ENCODE data around the gene GINS2. TPM values are rescaled to one million over a fixed set of nuclear protein-coding genes. Genes with fewer than 3 reads are reported as not detected.

Gene GINS2
- total RNA-seq, 2 experiments from 2014 or later, result 38.3 to 45.7 TPM

- Mint-ChIP-seq H3K27me3 (no peaks in the 10 kb centered on the region), H3K36me3 (ENCODE audit: low read depth) (no peaks in the 10 kb centered on the region), H3K4me1 (peaks cover 11% of the 10 kb centered on the region), H3K4me3 (no peak overlapping the region), H3K27ac (no peak overlapping the region), H3K9me3 (no peaks in the 10 kb centered on the region)
- POLR2A ChIA-PET, result no interaction called here
- no peak for DNase-seq
- CTCF ChIA-PET, result no interaction called here
Observed at GRCh38 chr16:85640585-85640984, 48.2 kb downstream of the GINS2 start.

- POLR2A ChIA-PET, result no interaction called here
- no peak overlapping the region for H3K4me3 Mint-ChIP-seq
- no peaks in the 10 kb centered on the region for H3K9me3 Mint-ChIP-seq
- no peaks in the 10 kb centered on the region for H3K36me3 Mint-ChIP-seq (ENCODE audit: low read depth)
- no peak overlapping the region for H3K27ac Mint-ChIP-seq
- peaks cover 9% of the 10 kb centered on the region for H3K4me1 Mint-ChIP-seq
- CTCF ChIA-PET, result no interaction called here
- H3K27me3 Mint-ChIP-seq, result no peaks in the 10 kb centered on the region
- DNase-seq, result no peak
Observed at GRCh38 chr16:85640254-85640558, 48.5 kb downstream of the GINS2 start.

- no peaks in the 10 kb centered on the region for H3K27me3 Mint-ChIP-seq
- H3K4me1 Mint-ChIP-seq, result peaks cover 4% of the 10 kb centered on the region
- CTCF ChIA-PET, result no interaction called here
- DNase-seq, result no peak
- no peaks in the 10 kb centered on the region for H3K36me3 Mint-ChIP-seq (ENCODE audit: low read depth)
- no peak overlapping the region for H3K4me3 Mint-ChIP-seq
- H3K27ac Mint-ChIP-seq, result no peak overlapping the region
- POLR2A ChIA-PET, result no interaction called here
- no peaks in the 10 kb centered on the region for H3K9me3 Mint-ChIP-seq
Observed at GRCh38 chr16:85639529-85640253, 49.1 kb downstream of the GINS2 start.

DNA sequence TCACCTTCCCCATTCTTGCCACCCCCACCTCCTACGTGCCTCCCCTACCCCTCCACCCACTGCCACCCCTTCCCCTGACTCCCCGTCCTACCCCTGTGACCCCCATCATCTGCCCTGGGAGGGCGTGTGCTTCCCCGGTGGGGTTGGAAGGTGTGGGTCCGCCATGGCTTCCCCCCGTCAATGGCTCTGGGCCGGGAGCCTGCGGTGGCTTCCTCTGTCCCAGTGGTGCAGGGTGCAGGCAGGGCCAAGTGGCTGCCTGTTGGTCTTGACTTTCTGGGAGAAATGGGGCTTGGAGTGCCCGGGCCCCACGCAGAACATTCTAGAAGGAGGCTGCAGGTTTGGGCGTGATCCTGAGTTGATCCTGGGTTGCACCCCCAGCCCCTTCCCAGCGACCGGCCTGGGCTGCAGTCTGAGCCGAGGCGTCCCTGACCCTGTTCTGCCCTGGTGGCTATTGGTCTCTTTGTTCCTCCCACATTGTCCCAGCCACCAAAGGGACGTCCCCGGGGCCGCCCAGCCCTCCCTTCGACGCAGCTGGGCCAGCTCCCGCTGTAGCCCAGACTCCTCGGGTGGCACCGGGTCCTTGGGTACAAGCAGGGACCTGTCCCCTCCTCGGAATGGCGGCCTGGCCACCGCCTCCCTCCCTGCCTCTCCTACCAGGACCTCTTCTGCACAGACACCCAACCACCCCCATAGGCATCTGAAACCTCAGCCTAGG, 49.9 kb downstream of the GINS2 start:
- ChIA-PET CTCF (no interaction called here), POLR2A (no interaction called here)
- Mint-ChIP-seq H3K4me1 (no peaks in the 10 kb centered on the region), H3K27me3 (no peaks in the 10 kb centered on the region), H3K27ac (no peak overlapping the region), H3K9me3 (no peaks in the 10 kb centered on the region), H3K36me3 (ENCODE audit: low read depth) (no peaks in the 10 kb centered on the region), H3K4me3 (no peak overlapping the region)
- DNase-seq, result no peak

- Mint-ChIP-seq H3K9me3 (no peaks in the 10 kb centered on the region), H3K4me3 (no peak overlapping the region), H3K27ac (no peak overlapping the region), H3K36me3 (ENCODE audit: low read depth) (no peaks in the 10 kb centered on the region), H3K4me1 (no peaks in the 10 kb centered on the region), H3K27me3 (no peaks in the 10 kb centered on the region)
- ChIA-PET CTCF (interaction anchor here (1.2 kb wide), 1 partner anchor 10 kb away, joined by 3 read pairs; no protein-coding TSS in a partner anchor), POLR2A (no interaction called here)
- no peak for DNase-seq
Observed at GRCh38 chr16:85637808-85638647, 50.7 kb downstream of the GINS2 start.

GRCh38 chr16:85637061-85637807, 51.5 kb downstream of the GINS2 start:
- no peak for DNase-seq
- Mint-ChIP-seq H3K4me3 (no peak overlapping the region), H3K36me3 (ENCODE audit: low read depth) (no peaks in the 10 kb centered on the region), H3K27ac (no peak overlapping the region), H3K27me3 (no peaks in the 10 kb centered on the region), H3K9me3 (no peaks in the 10 kb centered on the region), H3K4me1 (no peaks in the 10 kb centered on the region)
- ChIA-PET POLR2A (no interaction called here), CTCF (interaction anchor here (1.2 kb wide), 1 partner anchor 9 kb away, joined by 3 read pairs; no protein-coding TSS in a partner anchor)

- ChIA-PET CTCF (no interaction called here), POLR2A (no interaction called here)
- Mint-ChIP-seq H3K4me1 (no peaks in the 10 kb centered on the region), H3K4me3 (no peak overlapping the region), H3K27ac (no peak overlapping the region), H3K9me3 (no peaks in the 10 kb centered on the region), H3K27me3 (no peaks in the 10 kb centered on the region), H3K36me3 (ENCODE audit: low read depth) (no peaks in the 10 kb centered on the region)
- DNase-seq, result no peak
Observed at GRCh38 chr16:85636234-85636812, 52.4 kb downstream of the GINS2 start.

GRCh38 chr16:85635545-85636140, 53.1 kb downstream of the GINS2 start:
- H3K4me3 Mint-ChIP-seq, result no peak overlapping the region
- CTCF ChIA-PET, result no interaction called here
- no peak overlapping the region for H3K27ac Mint-ChIP-seq

DNA sequence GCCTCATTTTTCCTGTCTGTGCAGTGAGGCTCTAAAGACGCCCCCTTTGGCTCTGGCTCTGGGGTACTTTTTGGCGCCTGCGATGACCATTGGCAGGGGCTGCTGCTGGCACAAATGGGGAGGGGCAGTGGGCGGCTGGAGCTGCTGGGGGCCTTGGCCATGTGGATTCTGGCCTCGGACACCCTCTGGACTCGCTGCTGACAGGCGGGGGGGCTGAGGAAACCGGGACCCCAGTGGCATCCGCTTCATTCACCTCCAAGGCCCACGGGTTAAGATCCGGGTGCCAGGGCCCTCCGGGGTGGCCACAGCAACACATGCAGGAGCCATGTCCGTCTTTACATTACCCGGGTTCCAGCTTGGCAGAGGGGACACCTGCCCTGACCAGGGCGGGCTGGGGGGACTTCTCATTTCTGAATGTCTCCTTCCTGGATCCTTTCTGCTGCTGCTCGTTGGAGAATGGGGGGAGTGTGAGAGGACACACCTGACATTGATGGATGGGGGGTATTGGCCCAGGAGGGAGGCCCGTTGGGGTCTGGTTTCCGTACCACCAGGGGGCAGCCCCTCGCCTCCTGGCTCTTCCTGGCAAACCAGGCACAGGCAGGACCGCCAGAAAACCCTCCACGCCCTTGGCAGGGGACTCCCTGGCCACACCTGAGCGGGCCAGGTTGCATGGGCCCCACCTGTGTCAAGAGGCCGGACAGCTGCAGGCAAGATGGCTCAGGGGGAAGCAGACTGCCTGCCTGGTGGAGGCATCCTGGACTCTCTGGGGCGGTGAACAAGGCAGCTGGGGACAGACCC, 53.8 kb downstream of the GINS2 start:
- CTCF ChIA-PET, result no interaction called here
- Mint-ChIP-seq H3K9me3 (peaks cover 3% of the 10 kb centered on the region), H3K4me3 (no peak overlapping the region), H3K27me3 (no peaks in the 10 kb centered on the region), H3K4me1 (no peaks in the 10 kb centered on the region), H3K36me3 (ENCODE audit: low read depth) (no peaks in the 10 kb centered on the region), H3K27ac (no peak overlapping the region)
- no peak for DNase-seq
- POLR2A ChIA-PET, result no interaction called here

More at GRCh38 chr16:85635545-85636140, 53.1 kb downstream of the GINS2 start:
- H3K27me3 Mint-ChIP-seq, result no peaks in the 10 kb centered on the region
- no peak for DNase-seq
- no peaks in the 10 kb centered on the region for H3K9me3 Mint-ChIP-seq
- POLR2A ChIA-PET, result no interaction called here
- H3K4me1 Mint-ChIP-seq, result no peaks in the 10 kb centered on the region
- H3K36me3 Mint-ChIP-seq (ENCODE audit: low read depth), result no peaks in the 10 kb centered on the region

- peaks cover 5% of the 10 kb centered on the region for H3K36me3 Mint-ChIP-seq (ENCODE audit: low read depth)
- no peaks in the 10 kb centered on the region for H3K27me3 Mint-ChIP-seq
- DNase-seq, result no peak
- no peaks in the 10 kb centered on the region for H3K4me1 Mint-ChIP-seq
- CTCF ChIA-PET, result no interaction called here
- POLR2A ChIA-PET, result no interaction called here
- H3K9me3 Mint-ChIP-seq, result peaks cover 8% of the 10 kb centered on the region
- no peak overlapping the region for H3K27ac Mint-ChIP-seq
- H3K4me3 Mint-ChIP-seq, result no peak overlapping the region
Observed at GRCh38 chr16:85633888-85634287, 54.9 kb downstream of the GINS2 start.

GRCh38 chr16:85633438-85633743, 55.4 kb downstream of the GINS2 start:
- DNase-seq, result no peak
- Mint-ChIP-seq H3K27ac (no peak overlapping the region), H3K4me3 (no peak overlapping the region), H3K4me1 (peaks cover 2% of the 10 kb centered on the region), H3K9me3 (peaks cover 8% of the 10 kb centered on the region), H3K36me3 (ENCODE audit: low read depth) (peaks cover 8% of the 10 kb centered on the region), H3K27me3 (no peaks in the 10 kb centered on the region)
- ChIA-PET POLR2A (no interaction called here), CTCF (no interaction called here)

DNA sequence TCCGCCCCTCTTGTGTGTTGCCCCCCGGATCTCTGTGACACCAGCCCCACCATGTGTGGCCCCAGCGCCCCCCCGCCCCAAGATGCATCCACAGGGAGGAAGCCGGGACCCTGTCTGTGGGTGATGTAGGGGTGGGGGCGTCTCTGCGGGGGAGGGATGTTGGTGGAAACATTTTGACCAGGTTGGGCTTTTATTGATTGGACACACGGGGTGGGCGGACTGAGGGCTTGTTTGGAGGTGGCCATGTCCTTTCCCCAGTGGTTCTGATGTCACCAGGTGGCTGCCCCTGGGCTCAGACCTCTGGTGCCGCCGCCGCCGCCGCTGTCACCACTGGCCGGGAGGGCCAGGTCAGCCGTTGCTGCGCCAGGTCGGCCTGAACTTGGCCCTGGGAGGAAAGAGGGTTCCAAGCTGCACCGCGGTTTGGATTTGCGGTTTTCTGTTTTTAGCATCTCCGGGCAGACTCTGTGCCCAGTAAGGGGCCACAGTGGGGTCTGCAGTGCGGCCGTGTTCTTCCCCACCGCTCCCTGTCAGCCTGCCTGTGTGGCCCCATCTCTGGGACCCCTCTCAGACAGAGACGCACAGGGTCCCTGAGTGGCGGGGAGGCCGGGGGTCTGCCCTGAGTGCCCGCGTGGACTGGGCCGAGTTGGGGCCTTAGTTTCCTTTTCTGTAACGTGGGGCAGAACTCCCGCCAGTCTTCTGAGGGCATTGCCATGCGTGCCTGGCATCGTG, 55.9 kb downstream of the GINS2 start:
- no peaks in the 10 kb centered on the region for H3K27me3 Mint-ChIP-seq
- POLR2A ChIA-PET, result no interaction called here
- CTCF ChIA-PET, result no interaction called here

More for the DNA sequence above, 55.9 kb downstream of the GINS2 start:
- Mint-ChIP-seq H3K36me3 (ENCODE audit: low read depth) (peaks cover 8% of the 10 kb centered on the region), H3K4me3 (no peak overlapping the region), H3K27ac (no peak overlapping the region), H3K9me3 (peaks cover 8% of the 10 kb centered on the region), H3K4me1 (peaks cover 2% of the 10 kb centered on the region)
- DNase-seq, result no peak

All from activated CD4-positive, alpha-beta memory T cell treated with anti-CD3 and anti-CD28 coated beads, Interleukin-2, amount 10 ng/mL, durations not matched to agents 7 days and 5 days (primary cell).